K562 (cell line): ENCODE data around the gene SLIRP. TPM values are rescaled to one million over a fixed set of nuclear protein-coding genes. Genes with fewer than 3 reads are reported as not detected.

Experiments
- BMI1 ChIP-seq: fragments of 150-350 bp; IDR thresholded peaks from 2 replicates; pipeline ENCODE4 v1.6.1; 2014; ENCODE audit warnings: low read length
- C11orf30 ChIP-seq: fragments of 450-650 bp; IDR thresholded peaks from 2 replicates; pipeline ENCODE4 v1.6.1; 2016; ENCODE audit warnings: low read depth, mild to moderate bottlenecking
- CBX3 ChIP-seq, 2 experiments: IDR thresholded peaks; 1 replicate in 1 of 2; 2 replicates in 1 of 2; pipeline ENCODE4 v1.6.1; 2012; ENCODE audit warnings: inconsistent platforms in 2 of 2, low read length in 2 of 2, borderline replicate concordance in 1 of 2, control low read depth in 1 of 2
- EHMT2 ChIP-seq: fragments of 450-650 bp; IDR thresholded peaks from 2 replicates; pipeline ENCODE4 v1.6.1; 2018; ENCODE audit warnings: antibody characterized with exemption
- EP400 ChIP-seq: fragments of 450-650 bp; IDR thresholded peaks from 2 replicates; pipeline ENCODE4 v1.6.1; 2017; ENCODE audit warnings: antibody characterized with exemption, mild to moderate bottlenecking, moderate library complexity
- ETS1 ChIP-seq: conservative IDR thresholded peaks from 2 replicates; pipeline ENCODE4 v1.6.1; 2011; ENCODE audit warnings: low read depth, mild to moderate bottlenecking, low read length; ENCODE audit not compliant: control insufficient read depth
- KLF1 ChIP-seq: fragments of 450-650 bp; IDR thresholded peaks from 2 replicates; pipeline ENCODE4 v1.6.1; 2016; ENCODE audit warnings: missing genetic modification characterization, missing compliant biosample characterization
- MECOM ChIP-seq: fragments of 250-450 bp; sonication (Bioruptor Pico); IDR thresholded peaks from 2 replicates; pipeline ENCODE4 v1.8.0; 2022; ENCODE audit warnings: inconsistent platforms
- NCOA1 ChIP-seq: fragments of 450-650 bp; IDR thresholded peaks from 2 replicates; pipeline ENCODE4 v1.6.1; 2016; ENCODE audit warnings: low read depth
- NEUROD1 ChIP-seq: fragments of 150-350 bp; IDR thresholded peaks from 2 replicates; pipeline ENCODE4 v1.6.1; 2014; ENCODE audit warnings: borderline replicate concordance, low read length, low read depth; ENCODE audit not compliant: partially characterized antibody
- NR0B1 ChIP-seq: fragments of 450-650 bp; IDR thresholded peaks from one replicate; pipeline ENCODE4 v1.6.1; 2018; ENCODE audit warnings: mild to moderate bottlenecking, moderate library complexity; ENCODE audit not compliant: partially characterized antibody
- POLR3A ChIP-seq: IDR thresholded peaks from 2 replicates; pipeline ENCODE4 v1.6.1; 2011; ENCODE audit warnings: borderline replicate concordance, mild to moderate bottlenecking, moderate library complexity; ENCODE audit not compliant: insufficient read length, insufficient read depth; ENCODE audit errors: extremely low read depth
- RBFOX2 ChIP-seq: fragments of 200-400 bp; formaldehyde crosslinking; IDR thresholded peaks from 2 replicates; pipeline ENCODE4 v1.6.1; 2017; ENCODE audit warnings: low read depth, mild to moderate bottlenecking, low read length, moderate library complexity
- RREB1 ChIP-seq: fragments of 250-450 bp; sonication (Bioruptor Pico); IDR thresholded peaks from 2 replicates; pipeline ENCODE4 v1.4.0; 2020
- SETDB1 ChIP-seq: IDR thresholded peaks from one replicate; pipeline ENCODE4 v1.6.1; 2012; ENCODE audit warnings: low read length, control low read depth, inconsistent platforms
- SMAD2 ChIP-seq: fragments of 150-350 bp; IDR thresholded peaks from 2 replicates; pipeline ENCODE4 v1.6.1; 2014; ENCODE audit warnings: low read depth, mild to moderate bottlenecking, low read length
- SNAPC5 ChIP-seq: fragments of 250-450 bp; sonication (Bioruptor Pico); IDR thresholded peaks from 2 replicates; pipeline ENCODE4 v1.8.0; 2021; ENCODE audit warnings: moderate library complexity, mild to moderate bottlenecking, inconsistent platforms
- SRSF9 ChIP-seq: fragments of 200-400 bp; formaldehyde crosslinking; IDR thresholded peaks from 2 replicates; pipeline ENCODE4 v1.6.1; 2017; ENCODE audit warnings: low read depth, low read length, borderline replicate concordance
- TCFL5 ChIP-seq: fragments of 250-450 bp; sonication (Bioruptor Pico); conservative IDR thresholded peaks from 2 replicates; pipeline ENCODE4 v1.6.1; 2021; ENCODE audit warnings: mild to moderate bottlenecking, moderate library complexity, matching md5 sums
- ZNF324 ChIP-seq: fragments of 250-450 bp; sonication (Bioruptor Pico); IDR thresholded peaks from 2 replicates; pipeline ENCODE4 v1.4.0; 2020; ENCODE audit warnings: mild to moderate bottlenecking
- ZNF551 ChIP-seq: fragments of 250-450 bp; sonication (Bioruptor Pico); IDR thresholded peaks from 2 replicates; pipeline ENCODE4 v1.5.0; 2021; ENCODE audit warnings: mild to moderate bottlenecking, moderate library complexity
- ZNF785 ChIP-seq: fragments of 250-450 bp; sonication (Bioruptor Pico); IDR thresholded peaks from 2 replicates; pipeline ENCODE4 v1.4.0; 2020; ENCODE audit warnings: mild to moderate bottlenecking
- polyA plus RNA-seq, 8 experiments: library from polyadenylated mRNA; depleted of rRNA in 4 of 8; stranded (reverse) in 5 of 8; unstranded in 3 of 8; fragments of >200 nt; fragmentation: Nextera tagmentation in 2 of 8; fragmentation: Illumina TruSeq in 1 of 8; extraction: Ambion mirVana in 2 of 8; extraction: Trizol in 1 of 8; gene quantifications; 2 replicates each; pipeline versions ENCODE4 v1.2.1 to v1.2.3, GENCODE V29; 2011 to 2014; ENCODE audit warnings: inconsistent platforms in 1 of 8, missing spikeins in 1 of 8
- total RNA-seq, 7 experiments: library from RNA; depleted of rRNA in 6 of 7; stranded (reverse); fragments of >200 nt in 6 of 7; fragmentation: Illumina TruSeq in 2 of 7; extraction: Trizol in 2 of 7; gene quantifications; 2 replicates each; pipeline versions ENCODE4 v1.2.1 to v1.2.3, GENCODE V29; 2011 to 2021; ENCODE audit warnings: low replicate concordance in 1 of 7

SLIRP gene
- total and polyA plus RNA-seq, 9 of the 15 experiments (the other 6 are each of a cell fraction or from before 2014, with no cell fraction given) = 251 to 1,905 (median 491) TPM

GRCh38 chr14:77707724-77708408 lies at the start of gene SLIRP, which contains the start of gene ALKBH1 (continued):
- no peak for TF ChIP-seq RREB1 (CRISPR knock-in tag)
- no peak for TF ChIP-seq NEUROD1
- no peak for TF ChIP-seq POLR3A
- TF ChIP-seq ETS1 = no peak; the same call in 1 of the 2 replicates
- no peak for TF ChIP-seq EHMT2
- no peak for TF ChIP-seq MECOM (CRISPR knock-in tag)
- no peak for TF ChIP-seq SMAD2
- TF ChIP-seq ZNF785 (CRISPR knock-in tag) = no peak
- no peak for TF ChIP-seq SETDB1
- TF ChIP-seq ZNF551 = no peak
- TF ChIP-seq NCOA1 = no peak
- peak; percentile 96 for TF ChIP-seq C11orf30
- TF ChIP-seq NR0B1 = no peak
- peak; percentile 95 for TF ChIP-seq RBFOX2
- no peak for TF ChIP-seq CBX3 (IDR thresholded peaks at IDR 0.05; ENCODE audit: borderline replicate concordance in 1 of 2, low read length in 2 of 2)
- no peak for TF ChIP-seq BMI1
- TF ChIP-seq ZNF324 (CRISPR knock-in tag) = no peak
- TF ChIP-seq TCFL5 (CRISPR knock-in tag) = no peak
- TF ChIP-seq SRSF9 = no peak
- TF ChIP-seq SNAPC5 = no peak
- peak; percentile 92 for TF ChIP-seq EP400
- TF ChIP-seq KLF1 = no peak
